Activated CD4-positive, alpha-beta T cell treated with anti-CD3 and anti-CD28 coated beads for 24 hours (primary cell): Measurements from ENCODE around the gene IDI2.

Experiments
- DNase-seq, 2 donors: peaks; one replicate each; pipeline ENCODE4 v3.0.0-alpha.2; 2020; ENCODE audit warnings: low read depth in 2 of 2

The IDI2 gene

DNA sequence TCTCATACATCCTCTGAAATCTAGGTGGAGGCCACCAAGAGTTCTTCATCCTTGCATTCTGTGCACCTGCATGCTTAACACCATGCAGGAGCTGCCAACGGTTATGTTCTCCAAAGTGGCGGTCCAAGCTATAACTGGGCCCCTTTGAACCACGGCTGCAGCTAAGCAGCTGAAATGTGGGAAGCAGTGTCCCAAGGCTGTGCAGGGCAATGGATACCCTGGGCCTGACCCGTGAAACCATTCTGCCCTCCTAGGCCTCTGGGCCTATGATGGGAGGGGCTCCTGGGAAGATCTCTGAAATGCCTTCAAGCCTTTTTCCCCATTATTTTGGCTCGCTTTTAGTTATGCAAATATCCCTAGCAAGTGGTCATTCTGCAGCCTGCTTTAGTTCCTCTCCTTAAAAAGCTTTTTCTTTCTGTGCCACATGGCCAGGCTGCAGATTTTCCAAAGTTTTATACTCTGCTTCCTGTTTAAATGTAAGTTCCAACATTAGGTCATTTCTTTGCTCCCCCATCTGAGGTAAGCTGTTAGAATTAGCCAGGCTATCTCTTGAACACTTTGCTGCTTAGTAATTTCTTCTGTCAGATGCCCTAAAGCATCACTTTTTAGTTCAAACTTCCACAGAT, 45.1 kb downstream of the IDI2 start:
- no peak for DNase-seq

- DNase-seq, result no peak
Measured at GRCh38 chr10:978826-979421, 46.7 kb downstream of the IDI2 start.

- no peak for DNase-seq
Measured at GRCh38 chr10:976316-976715, 49.3 kb downstream of the IDI2 start.

GRCh38 chr10:974785-975074, 50.9 kb downstream of the IDI2 start:
- DNase-seq, result no peak

- DNase-seq, result no peak
Measured at GRCh38 chr10:974038-974784, 51.4 kb downstream of the IDI2 start.

DNA sequence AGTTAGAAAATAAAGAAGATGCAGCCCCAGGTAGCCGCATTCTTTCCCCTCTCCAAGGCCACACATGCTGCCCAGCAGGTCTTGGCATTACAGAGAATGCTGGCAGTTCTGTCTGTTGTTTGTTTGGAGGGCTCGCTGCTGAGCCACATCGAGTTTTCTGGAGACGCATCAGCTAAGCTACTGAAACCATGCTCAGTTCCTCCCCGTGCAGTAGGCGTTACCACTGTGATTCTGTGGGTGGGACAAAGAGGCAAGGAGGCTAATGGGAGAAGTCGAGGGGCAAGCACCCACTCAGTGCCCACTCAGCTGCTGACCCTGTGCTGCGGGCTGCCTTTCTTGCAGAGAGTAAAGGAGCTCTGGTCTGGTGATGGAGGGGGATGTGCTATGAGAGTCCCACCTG, 52.9 kb downstream of the IDI2 start:
- no peak for DNase-seq

DNA sequence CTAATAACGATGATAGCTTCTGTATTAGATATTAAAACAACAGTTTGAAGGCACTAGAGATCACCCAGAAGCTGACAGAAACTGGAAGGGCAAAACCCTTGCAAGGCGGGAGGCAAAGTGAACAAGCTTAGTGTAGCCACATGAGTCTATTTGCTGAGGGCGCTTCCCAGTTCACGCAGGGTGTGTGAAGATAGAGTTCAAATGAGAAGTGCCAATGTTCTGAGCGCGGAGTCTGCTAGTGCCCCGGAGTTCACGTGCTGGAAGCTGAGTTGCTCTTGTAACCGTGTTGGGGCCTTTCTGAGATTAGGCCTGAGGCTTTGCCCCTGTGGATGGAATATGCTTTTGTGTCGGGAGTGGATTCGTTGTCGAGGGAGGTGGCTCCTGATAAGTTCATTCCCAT, 54.0 kb downstream of the IDI2 start:
- DNase-seq, result no peak

DNA sequence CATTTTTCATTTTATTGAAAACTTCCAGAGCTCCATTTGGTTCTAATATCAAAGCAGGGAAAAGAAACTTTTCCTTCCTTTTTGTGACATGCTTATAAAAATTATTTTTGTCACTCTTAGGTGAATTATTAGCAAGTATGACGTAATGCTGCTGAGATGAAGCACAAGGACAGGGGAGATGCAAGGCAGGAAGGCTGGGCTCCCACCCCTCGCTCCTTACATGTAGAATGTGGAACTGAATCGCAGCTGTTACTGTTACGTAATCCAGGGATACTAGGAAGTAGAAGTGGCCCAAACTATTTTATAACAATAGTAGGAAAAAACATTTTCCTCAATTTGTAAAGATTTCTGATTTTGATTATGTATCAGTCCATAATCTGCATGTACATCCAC, 54.5 kb downstream of the IDI2 start:
- no peak for DNase-seq

GRCh38 chr10:970311-971149, 55.1 kb downstream of the IDI2 start:
- DNase-seq, result no peak

DNA sequence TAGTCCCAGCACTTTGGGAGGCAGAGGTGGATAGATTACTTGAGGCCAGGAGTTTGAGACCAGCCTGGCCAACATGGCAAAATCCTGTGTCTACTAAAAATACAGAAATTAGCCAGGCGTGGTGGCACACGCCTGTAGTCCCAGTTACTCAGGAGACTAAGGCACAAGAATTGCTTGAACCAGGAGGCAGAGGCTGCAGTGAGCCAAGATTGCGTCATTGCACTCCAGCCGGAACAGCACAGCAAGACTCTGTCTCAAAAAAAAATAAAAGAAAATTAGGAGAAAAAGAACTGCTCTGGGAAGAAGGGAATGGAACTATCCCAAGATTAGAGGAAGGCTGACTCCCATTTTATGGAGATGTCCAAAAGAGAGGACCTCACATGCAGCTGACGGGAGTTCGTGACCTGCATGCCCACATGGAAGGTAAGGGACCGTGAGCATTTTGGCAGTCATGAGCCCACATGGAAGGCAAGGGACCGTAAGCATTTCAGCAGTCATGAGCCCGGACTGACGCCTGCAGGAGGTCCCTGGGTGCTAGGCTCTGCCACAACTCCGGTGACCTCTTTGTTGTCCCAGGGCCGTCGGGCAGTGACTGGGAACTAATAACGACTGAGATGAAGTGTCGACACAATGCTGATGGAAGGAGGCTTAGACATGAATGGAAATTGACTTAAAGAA, 56.0 kb downstream of the IDI2 start:
- DNase-seq, result no peak
